Fibroblast of lung (primary cell): ENCODE measurements around the gene DLL1. TPM values are rescaled to one million over a fixed set of nuclear protein-coding genes. Genes with fewer than 3 reads are reported as not detected.

Experiments
- DNase-seq, 2 donors: peaks; one replicate each; pipeline versions ENCODE4 v3.0.0 to v3.0.0-alpha.2; 2010; ENCODE audit warnings: low read depth in 2 of 2
- H2AFZ ChIP-seq: 2 replicates; pipeline ENCODE4 v1.5.1; 2012; ENCODE audit warnings: low read length, control low read depth, inconsistent platforms
- H3K27ac ChIP-seq: 2 replicates; pipeline ENCODE4 v1.5.1; 2011; ENCODE audit warnings: low read length, control low read depth; ENCODE audit not compliant: insufficient read depth
- H3K27me3 ChIP-seq: 2 replicates; pipeline ENCODE4 v1.5.1; 2011; ENCODE audit warnings: mild to moderate bottlenecking, low read length; ENCODE audit not compliant: control insufficient read depth, insufficient read depth
- H3K36me3 ChIP-seq: 2 replicates; pipeline ENCODE4 v1.5.1; 2011; ENCODE audit warnings: low read length; ENCODE audit not compliant: control insufficient read depth, insufficient read depth
- H3K4me1 ChIP-seq: 2 replicates; pipeline ENCODE4 v1.5.1; 2011; ENCODE audit warnings: low read length; ENCODE audit not compliant: control insufficient read depth, insufficient read depth; ENCODE audit errors: extremely low read depth
- H3K4me2 ChIP-seq: 2 replicates; pipeline ENCODE4 v1.5.1; 2011; ENCODE audit warnings: low read length, control low read depth; ENCODE audit not compliant: insufficient read depth; ENCODE audit errors: extremely low read depth
- H3K4me3 ChIP-seq, 4 experiments: fragments of 200-600 bp in 1 of 4; sonication (generic) in 1 of 4; replicated peaks in 1 of 4; 2 replicates each; pipeline ENCODE4 v1.5.1; 2011 to 2016; ENCODE audit warnings: low read length in 4 of 4, low read depth in 3 of 4, mild to moderate bottlenecking in 3 of 4, control low read depth in 2 of 4, inconsistent platforms in 1 of 4, mixed read lengths in 1 of 4; ENCODE audit not compliant: insufficient read depth in 1 of 4; ENCODE audit errors: control extremely low read depth in 1 of 4
- H3K79me2 ChIP-seq: 2 replicates; pipeline ENCODE4 v1.5.1; 2012; ENCODE audit warnings: mild to moderate bottlenecking, low read length, inconsistent platforms; ENCODE audit not compliant: control insufficient read depth, insufficient read depth
- H3K9ac ChIP-seq: 2 replicates; pipeline ENCODE4 v1.5.1; 2011; ENCODE audit warnings: mild to moderate bottlenecking, low read length, control low read depth; ENCODE audit not compliant: insufficient read depth
- H3K9me3 ChIP-seq: 2 replicates; pipeline ENCODE4 v1.5.1; 2012; ENCODE audit warnings: low read depth, low read length; ENCODE audit not compliant: control insufficient read depth, insufficient read depth
- H4K20me1 ChIP-seq: 2 replicates; pipeline ENCODE4 v1.5.1; 2011; ENCODE audit warnings: low read length; ENCODE audit not compliant: control insufficient read depth, insufficient read depth; ENCODE audit errors: extremely low read depth
- CTCF ChIP-seq, 2 donors: IDR thresholded peaks in 1 of 2; conservative IDR thresholded peaks in 1 of 2; 1 replicate in 1 of 2; 2 replicates in 1 of 2; pipeline ENCODE4 v1.5.1; 2011 to 2012; ENCODE audit warnings: low read length in 2 of 2, control low read depth in 1 of 2, inconsistent platforms in 1 of 2, low read depth in 1 of 2, mild to moderate bottlenecking in 1 of 2
- EZH2 ChIP-seq: IDR thresholded peaks from 2 replicates; pipeline ENCODE4 v1.5.1; 2012; ENCODE audit warnings: low read length, control low read depth, mild to moderate bottlenecking; ENCODE audit errors: missing control alignments
- polyA plus RNA-seq, 2 donors: library from polyadenylated mRNA; depleted of rRNA in 1 of 2; stranded (reverse) in 1 of 2; unstranded in 1 of 2; fragments of >200 nt; gene quantifications; 2 replicates each; pipeline ENCODE4 v1.2.1, GENCODE V29; 2011 to 2012; ENCODE audit warnings: missing spikeins in 1 of 2
- total RNA-seq: library from RNA; depleted of rRNA; stranded (reverse); fragments of >200 nt; gene quantifications from 2 replicates; pipeline ENCODE4 v1.2.1, GENCODE V29; 2014

DLL1 gene
- total and polyA plus RNA-seq, 2 donors (not counting 1 experiment from before 2014, with no cell fraction given): 0.69 to 12.4 TPM

DNA sequence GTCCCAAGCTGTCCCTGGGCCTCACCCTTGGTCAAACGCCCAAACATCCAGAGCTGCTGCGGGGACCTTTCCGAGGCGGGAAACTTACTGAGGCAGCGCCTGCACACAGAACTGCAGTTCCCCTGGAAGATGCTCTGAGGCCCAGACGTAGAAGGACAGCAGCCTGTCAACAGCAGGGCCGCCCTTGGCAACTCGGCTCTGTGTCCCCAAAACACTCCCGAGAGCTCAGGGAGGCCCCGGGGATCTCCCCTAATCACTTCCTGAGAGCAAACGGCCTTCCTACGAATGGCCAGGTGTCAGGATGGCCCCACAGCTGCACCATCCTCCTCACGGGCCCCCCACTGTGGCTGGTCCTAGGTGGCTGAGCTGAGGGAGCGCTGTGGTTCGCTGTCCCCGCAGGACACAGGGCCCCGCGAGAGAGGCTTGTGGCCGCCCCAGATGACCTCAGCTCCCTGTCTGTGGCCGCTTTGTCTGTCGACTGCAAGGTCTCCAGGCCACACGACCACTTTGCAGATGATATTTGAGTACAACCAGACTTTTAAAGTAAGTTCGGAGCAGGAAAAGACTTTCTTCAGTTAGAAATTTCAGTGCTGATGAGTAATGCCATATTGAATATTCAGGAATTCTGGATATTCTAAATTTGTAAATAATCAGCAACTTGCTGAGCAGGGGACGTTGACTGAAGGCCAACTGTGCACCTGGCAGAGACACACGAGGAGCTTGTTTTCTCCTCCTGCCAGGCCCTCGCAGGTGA, 46.0 kb downstream of the DLL1 start:
- Histone ChIP-seq H3K36me3 (no peaks in the 10 kb centered on the region), H3K79me2 (no peaks in the 10 kb centered on the region), H4K20me1 (no peaks in the 10 kb centered on the region), H3K27me3 (no peaks in the 10 kb centered on the region), H3K9ac (no peak overlapping the region), H3K4me3 (no peak overlapping the region), H3K4me1 (no peaks in the 10 kb centered on the region), H3K9me3 (no peaks in the 10 kb centered on the region), H3K27ac (no peak overlapping the region), H3K4me2 (no peak overlapping the region), H2AFZ (no peak overlapping the region)
- TF ChIP-seq EZH2 (no peak), CTCF (conservative IDR thresholded peaks at IDR 0.05 in 1 of 2, IDR thresholded peaks at IDR 0.05 in 1 of 2; ENCODE audit: low read depth in 1 of 2, low read length in 2 of 2) (no peak)
- DNase-seq: no peak

DNA sequence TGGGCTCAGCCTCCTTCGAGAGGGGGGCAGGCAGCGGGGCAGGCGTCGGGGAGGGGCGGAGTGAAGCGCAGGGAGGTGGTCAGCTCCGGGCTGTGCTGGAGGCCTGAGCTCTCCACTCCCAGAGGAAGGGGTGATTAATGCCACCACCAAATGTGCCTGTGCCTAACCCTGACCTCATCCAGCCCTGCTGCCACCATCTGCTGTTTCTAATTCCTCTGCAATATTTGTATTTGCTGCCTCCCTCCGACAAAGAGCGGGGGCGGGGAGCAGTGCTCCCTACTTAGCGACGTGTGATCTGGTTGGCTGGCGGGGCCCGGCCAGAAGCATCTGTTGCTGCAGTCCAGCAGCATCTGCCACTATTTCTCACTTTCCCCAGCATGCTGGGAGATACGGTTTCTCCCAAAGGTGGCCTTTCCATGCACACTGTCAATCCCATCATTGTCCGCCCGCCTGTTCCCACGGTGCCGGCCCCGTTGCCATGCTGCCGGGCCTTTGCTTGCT, 47.0 kb downstream of the DLL1 start:
- Histone ChIP-seq H3K9me3 (no peaks in the 10 kb centered on the region), H3K9ac (no peak overlapping the region), H3K27me3 (no peaks in the 10 kb centered on the region), H3K36me3 (no peaks in the 10 kb centered on the region), H2AFZ (no peak overlapping the region), H3K79me2 (no peaks in the 10 kb centered on the region), H3K27ac (no peak overlapping the region), H3K4me3 (no peak overlapping the region), H3K4me1 (no peaks in the 10 kb centered on the region), H3K4me2 (no peak overlapping the region), H4K20me1 (no peaks in the 10 kb centered on the region)
- no peak for DNase-seq
- no peak for TF ChIP-seq CTCF (conservative IDR thresholded peaks at IDR 0.05 in 1 of 2, IDR thresholded peaks at IDR 0.05 in 1 of 2; ENCODE audit: low read depth in 1 of 2, low read length in 2 of 2)
- TF ChIP-seq EZH2: no peak

GRCh38 chr6:170243386-170243785, 47.5 kb downstream of the DLL1 start:
- no peak overlapping the region for H3K4me2 ChIP-seq
- no peak overlapping the region for H3K4me3 ChIP-seq

More at GRCh38 chr6:170243386-170243785, 47.5 kb downstream of the DLL1 start:
- no peak for DNase-seq
- no peaks in the 10 kb centered on the region for H3K9me3 ChIP-seq
- no peaks in the 10 kb centered on the region for H3K36me3 ChIP-seq
- H2AFZ ChIP-seq: no peak overlapping the region
- no peaks in the 10 kb centered on the region for H3K4me1 ChIP-seq
- H4K20me1 ChIP-seq: no peaks in the 10 kb centered on the region
- no peak overlapping the region for H3K27ac ChIP-seq
- no peaks in the 10 kb centered on the region for H3K27me3 ChIP-seq
- TF ChIP-seq EZH2 (no peak), CTCF (conservative IDR thresholded peaks at IDR 0.05 in 1 of 2, IDR thresholded peaks at IDR 0.05 in 1 of 2; ENCODE audit: low read depth in 1 of 2, low read length in 2 of 2) (no peak)
- no peak overlapping the region for H3K9ac ChIP-seq
- no peaks in the 10 kb centered on the region for H3K79me2 ChIP-seq
